SH-SY5Y (cell line): ENCODE measurements around the gene MON1A.

Experiments used
- GATA2 ChIP-seq: IDR thresholded peaks from 2 replicates; pipeline ENCODE4 v1.6.1; 2011; ENCODE audit warnings: mild to moderate bottlenecking, low read depth, low read length
- GATA3 ChIP-seq: IDR thresholded peaks from 2 replicates; pipeline ENCODE4 v1.6.1; 2011; ENCODE audit warnings: low read depth, mild to moderate bottlenecking, low read length, moderate library complexity

- TF ChIP-seq GATA2, result no peak
- TF ChIP-seq GATA3, result no peak
Measured at GRCh38 chr3:49864505-49864904, 65.1 kb downstream of the MON1A start.
